ENCODE measurements around the gene KPNA6.

Gene KPNA6

GRCh38 chr1:32194984-32195383, 87.1 kb downstream of the KPNA6 start:
- no peak for DNase-seq

GRCh38 chr1:32195531-32195930, 87.7 kb downstream of the KPNA6 start:
- no peak for DNase-seq

GRCh38 chr1:32195972-32196823, 88.3 kb downstream of the KPNA6 start:
- DNase-seq = no peak

GRCh38 chr1:32197074-32197473, 89.2 kb downstream of the KPNA6 start:
- DNase-seq = no peak

GRCh38 chr1:32197837-32198236, 90.0 kb downstream of the KPNA6 start:
- DNase-seq = no peak

DNA sequence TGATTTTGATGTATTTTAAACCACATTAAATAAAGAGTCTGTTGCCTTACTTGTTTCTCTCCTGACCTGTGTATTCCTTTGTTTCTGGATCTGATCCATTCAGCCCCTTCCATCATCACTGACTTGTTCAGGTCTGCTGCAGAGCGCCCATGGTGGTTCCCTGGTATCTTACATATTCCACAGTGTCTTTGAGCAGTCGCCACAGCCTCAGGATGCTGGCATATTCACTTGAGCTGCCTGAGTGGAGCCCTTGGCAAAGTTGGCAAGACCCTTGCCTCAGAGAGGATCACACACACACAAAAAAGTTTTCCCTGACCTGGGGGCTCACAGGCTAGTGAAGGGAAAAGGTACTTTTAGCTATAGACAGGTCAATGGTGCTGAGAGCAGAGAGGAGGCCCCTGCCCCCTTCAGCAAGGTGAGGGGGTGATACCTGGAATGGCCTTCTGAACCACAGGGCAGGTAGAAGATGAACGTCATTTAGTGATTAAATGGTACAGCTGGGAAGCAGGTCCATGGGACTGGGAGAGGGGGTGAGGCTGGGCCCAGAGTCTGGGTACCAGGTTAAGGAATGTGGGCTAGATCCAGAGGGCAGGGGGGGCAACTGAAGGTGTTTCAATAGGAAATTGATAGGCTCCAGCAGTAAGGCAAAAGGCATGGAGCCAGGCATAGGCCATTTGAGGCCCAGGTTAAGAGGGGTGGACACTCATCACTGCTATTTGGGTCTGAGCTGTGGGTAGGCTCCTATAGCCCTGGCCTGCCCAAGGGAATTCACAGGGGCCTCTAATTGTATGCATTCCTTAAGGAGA, 90.6 kb downstream of the KPNA6 start:
- DNase-seq = no peak

- DNase-seq = no peak
These were observed 91.3 kb downstream of the KPNA6 start for GRCh38 chr1:32199043-32199716.

DNA sequence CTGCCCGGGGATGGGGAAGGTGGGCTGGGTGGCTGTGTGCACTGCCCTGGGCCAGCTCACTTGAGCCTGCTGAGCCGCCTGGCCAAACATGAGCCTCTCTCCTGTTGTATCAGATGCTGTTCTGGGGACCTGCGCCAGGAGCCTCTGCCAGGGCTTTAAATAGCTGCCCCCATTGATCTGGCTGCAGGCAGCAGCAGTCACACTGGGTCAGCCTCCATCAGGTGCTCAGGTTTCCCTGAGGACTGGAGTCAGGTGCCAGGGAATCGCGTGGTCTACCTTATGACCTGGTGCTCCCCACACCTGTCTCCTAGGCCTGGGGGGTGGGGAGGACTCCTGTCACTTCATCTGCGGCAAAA, 91.8 kb downstream of the KPNA6 start:
- DNase-seq = peak; percentile 8

DNA sequence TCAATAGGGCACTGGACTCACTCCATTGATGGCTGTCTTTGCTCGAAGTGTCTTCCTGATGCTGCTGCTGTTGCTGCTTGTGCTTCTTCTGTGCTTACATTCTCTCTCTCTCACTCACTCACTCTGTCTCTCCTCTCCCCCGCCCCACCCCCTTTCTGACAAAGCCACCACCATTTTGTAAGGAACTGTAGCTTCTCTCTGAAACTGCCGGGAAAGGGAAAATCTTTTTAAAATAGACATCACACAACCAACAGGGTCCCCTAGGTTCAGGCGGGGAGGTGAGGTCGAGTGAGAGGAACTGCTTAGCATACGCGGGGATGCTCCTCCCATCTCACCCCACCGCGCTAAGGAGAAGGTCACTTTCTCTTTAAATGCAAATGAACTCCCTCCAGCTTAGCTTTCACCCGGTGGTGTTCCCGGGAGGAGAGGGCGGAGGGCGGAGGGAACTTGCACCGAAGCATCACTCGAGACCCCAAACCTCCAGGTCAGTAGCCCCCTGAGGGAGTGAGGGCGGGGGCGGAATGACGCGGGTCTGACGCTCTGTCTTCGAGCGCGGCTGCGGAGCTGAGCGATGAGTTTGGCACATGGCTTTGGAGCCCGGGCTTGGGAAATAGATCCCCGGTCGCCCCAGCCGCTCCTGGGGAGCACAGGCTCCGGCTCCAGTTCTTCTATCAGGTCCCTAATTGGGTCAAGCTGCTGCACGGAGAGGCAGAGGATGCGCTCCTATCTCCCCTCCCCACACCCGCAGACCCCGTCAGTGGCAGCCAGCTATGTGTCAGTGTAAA, 92.6 kb downstream of the KPNA6 start, which contains the start of gene CCDC28B:
CCDC28B (plus strand) TSS at position 370 of the 785 bp plus-strand sequence. CDS start 1,341 bp downstream, outside the sequence.
- DNase-seq = peak; percentile 58

DNA sequence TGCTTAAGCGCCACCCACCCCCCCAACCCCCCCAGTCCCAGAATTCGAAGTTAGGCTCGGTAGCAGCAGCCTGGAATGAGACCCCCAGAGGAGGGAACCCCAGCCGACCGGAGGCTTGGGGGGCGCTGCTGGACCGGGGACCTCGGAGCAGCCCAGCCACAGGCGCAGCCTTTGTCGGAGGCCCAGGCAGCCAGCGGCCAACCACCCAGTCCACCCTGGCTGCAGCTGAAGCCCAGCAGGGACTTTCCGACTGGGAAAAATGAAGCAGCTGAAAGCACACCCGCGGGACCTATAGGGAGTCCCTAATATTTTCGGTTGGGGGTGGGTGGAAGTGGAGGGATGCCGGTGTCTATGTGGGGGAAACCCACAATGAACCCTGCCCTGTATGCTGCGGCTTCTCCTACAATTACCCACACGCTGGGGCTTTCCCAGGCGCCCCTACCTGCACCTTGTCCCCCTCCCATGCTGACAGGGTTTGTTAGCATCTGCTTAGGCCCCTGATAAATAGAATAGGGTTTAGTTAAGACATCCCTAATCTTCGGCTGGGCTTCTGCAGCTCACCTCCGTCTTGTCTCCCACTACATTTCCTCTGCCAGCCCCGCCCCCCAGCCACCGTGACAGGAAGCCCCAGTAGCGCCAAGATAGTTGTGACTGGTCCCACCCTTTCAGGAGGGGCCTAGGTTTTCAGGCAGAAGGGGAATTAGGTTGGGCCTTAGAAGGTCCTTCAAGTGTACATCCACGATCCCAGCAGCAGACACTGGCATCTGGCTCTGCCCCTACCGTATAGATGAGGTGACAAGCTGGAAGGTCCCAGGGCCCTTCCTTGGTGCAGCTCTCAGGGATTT, 93.4 kb downstream of the KPNA6 start:
- peak; percentile 11 for DNase-seq

DNA sequence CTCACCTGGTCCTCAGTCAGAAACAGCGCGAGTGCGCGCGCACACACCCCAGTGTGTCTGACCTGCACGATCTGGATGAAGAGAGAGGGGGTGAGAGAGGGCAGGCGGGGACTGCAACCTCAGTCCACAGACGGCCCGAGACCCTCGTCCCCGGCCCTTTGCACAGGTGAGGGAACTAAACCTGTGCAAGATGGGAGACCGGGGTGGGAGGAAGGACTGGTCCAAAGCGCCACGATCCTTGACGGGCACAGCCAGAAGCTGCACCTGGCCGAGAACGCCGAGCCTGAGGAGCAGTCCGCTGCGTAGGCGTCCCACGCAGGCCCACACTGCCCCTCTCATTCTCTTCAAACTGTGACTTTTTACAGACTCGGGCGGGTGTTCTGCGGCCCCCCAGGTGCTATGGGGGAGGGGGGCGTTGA, 97.1 kb downstream of the KPNA6 start:
- no peak for DNase-seq

DNA sequence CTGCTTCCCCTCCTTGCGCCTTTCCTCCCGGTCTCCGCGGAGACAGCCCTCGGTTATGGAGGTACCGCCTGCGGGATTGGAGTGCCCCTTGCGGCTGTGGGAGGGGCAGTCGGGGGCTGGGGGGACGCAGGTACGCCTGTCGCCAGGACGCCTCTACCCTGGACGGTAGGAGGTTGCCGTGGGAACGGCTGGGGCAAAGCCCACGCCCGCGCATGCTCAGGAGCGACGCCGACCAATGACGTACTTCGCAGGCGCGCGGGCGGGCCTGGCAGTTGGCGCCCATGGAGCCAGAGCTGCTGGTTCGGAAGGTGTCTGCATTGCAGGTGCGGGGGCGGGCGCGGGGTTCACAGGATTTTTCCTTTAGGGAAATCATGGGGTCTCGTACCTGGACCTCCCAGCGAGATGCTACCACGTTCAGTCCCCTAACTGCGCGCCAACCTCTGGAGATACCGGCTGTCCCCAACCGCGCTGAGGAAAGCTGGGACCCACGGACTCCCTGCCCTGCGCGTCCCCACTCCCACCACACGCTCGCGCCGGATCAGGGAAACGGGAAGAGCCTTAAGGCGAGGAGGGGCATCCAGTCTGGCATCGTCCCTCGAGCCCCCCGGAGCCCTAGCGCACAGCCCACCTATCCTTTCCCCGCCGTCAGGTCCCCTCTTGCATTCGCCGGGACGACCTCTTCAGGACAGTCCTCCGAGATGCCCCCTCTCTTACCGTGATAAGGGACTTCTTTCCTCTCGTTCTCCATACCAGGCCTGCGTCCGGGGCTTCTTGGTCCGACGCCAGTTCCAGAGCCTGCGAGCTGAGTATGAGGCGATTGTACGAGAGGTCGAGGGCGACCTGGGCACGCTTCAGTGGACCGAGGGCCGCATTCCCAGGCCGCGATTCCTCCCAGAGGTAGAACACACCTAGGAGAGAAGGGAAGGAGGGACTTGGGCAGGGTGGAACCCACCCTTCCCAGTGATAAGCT, 97.8 kb downstream of the KPNA6 start, which contains the start of gene IQCC:
IQCC (plus strand) TSS at position 271 of the 970 bp plus-strand sequence; CDS start at position 282, 11 bp downstream.
- peak; percentile 92 for DNase-seq

DNA sequence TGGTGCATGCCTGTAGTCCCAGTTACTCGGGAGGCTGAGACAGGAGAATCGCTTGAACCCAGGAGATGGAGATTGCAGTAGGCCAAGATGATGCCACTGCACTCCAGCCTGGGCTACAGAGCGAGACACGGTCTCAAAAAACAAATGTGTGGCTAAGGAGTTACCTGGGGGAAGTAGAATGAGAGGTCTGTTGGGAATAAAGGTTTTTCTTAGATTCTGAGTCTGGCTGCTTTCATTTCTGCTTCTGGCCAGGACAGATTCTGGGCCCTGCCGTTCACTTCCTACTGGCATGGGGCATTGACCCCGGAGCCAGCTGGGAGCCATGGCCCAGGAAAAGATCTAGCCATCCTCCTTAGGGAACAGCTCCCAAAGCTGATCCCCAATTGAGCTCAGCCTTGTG, 100.6 kb downstream of the KPNA6 start:
- DNase-seq = no peak

DNA sequence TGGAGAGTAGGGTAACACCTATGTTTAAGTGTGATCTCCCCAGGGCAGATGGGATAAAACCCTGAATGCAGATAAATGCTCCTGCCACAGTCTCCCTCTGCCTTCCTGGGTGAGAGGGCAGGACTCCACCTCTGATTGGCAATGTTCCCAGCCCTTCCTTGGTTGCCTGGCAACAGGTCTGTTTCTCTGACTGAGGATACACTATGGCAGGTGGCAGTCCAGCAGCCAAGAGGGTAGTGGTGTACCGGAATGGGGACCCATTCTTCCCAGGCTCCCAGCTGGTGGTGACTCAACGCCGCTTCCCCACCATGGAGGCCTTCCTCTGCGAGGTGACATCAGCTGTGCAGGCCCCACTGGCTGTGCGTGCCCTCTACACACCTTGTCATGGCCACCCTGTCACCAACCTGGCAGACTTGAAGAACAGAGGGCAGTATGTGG, 101.1 kb downstream of the KPNA6 start, which contains the start of gene DCDC2B:
DCDC2B (plus strand) TSS at position 199 of the 438 bp plus-strand sequence; CDS start at position 204, 5 bp downstream.
- DNase-seq = no peak

DNA sequence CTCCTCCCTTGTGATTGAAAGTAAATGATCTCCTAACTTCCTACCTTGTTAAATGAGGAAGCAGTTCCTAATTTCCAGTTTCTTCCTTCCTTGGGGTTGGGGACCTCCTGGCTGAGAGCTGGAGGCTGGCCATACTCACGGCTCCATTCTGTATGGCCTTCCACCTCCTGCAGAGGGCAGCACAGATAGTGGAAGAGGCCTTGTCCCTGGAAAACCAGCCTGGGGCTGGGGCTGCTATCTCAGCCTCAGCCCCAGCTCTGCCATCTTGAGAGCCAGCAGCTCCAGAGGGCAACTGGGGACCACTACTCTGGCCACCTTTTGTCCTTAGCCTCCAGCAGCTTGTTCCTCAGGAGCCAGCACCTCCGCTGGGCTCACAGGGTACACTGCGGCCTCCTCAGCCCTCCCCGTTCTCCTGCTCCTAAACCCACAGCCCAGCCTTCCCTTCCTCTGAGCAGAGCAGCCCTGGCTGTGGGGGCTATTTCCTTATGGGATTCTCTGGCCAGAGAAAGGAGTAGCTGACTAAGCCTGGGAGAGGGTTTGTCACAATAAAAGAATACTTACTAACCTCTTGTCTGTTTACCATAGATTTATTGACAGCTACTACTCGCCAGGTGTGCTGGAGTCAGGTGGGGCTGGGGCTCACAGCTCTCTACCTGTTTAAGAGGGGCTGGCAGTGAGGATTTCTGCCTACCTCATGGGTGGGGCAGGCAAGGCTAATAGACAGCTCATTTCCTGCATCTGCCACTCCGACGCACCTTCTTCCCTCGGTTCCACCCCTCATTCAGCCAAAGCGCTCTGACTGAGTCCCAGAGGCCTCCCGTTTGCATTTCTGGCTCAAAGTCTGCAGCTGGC, 108.0 kb downstream of the KPNA6 start:
- peak; percentile 50 for DNase-seq

- no peak for DNase-seq
These were observed 108.7 kb downstream of the KPNA6 start for GRCh38 chr1:32216566-32216965.

- DNase-seq = no peak
These were observed 111.2 kb downstream of the KPNA6 start for GRCh38 chr1:32219022-32219421.

DNA sequence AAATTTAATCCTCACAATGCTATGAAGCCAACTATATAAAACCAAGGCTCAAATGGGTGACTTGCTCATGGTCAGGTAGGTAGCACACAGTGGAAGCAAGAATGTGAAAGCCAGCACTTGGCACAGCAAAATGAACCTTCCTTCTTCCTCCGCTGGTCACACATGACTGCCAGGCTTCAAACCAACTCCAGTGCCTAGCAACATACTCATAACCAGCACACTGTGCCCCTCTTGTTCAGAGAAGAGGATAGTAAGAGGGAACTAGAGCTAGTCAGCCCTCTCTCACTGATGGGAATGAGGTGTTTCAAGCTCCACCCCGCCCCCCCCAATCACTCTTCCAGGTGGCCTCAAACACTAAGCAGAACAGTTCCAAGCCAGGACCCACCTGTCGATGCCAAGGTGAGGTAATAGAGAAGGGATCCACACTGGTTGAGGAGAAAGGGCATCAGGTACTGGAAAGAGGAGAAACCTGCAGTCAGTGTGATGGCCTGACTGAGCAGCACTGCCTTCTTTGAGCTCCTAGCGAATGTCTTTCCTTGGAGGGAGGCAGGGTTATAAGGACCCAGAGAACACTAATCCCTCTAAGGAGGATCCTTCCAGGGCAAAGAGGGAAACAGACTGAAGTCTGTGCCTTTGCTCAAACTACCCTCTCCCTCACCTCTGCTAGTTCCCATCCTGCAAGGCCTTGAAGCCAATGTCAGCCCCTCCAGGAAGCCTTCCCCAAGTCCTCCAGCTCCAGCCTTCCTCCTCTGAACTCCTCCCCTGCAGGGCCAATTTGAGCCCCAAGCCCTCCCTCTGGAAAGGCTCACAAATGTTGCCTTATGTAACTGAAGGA, 113.1 kb downstream of the KPNA6 start:
- no peak for DNase-seq
